H1 (cell line): Measurements from ENCODE around the gene CFAP97. TPM values are rescaled to one million over a fixed set of nuclear protein-coding genes. Genes with fewer than 3 reads are reported as not detected.
A peak's percentile ranks its signal among the peaks of the same experiment; 100 is the strongest.

Source experiments
- BCL11A ChIP-seq, 2 experiments: IDR thresholded peaks; one replicate each; pipeline ENCODE4 v1.6.1; 2011; ENCODE audit warnings: low read depth in 2 of 2, low read length in 2 of 2, mild to moderate bottlenecking in 2 of 2
- CREB1 ChIP-seq: IDR thresholded peaks from 2 replicates; pipeline ENCODE4 v1.6.1; 2012; ENCODE audit warnings: inconsistent platforms
- EP300 ChIP-seq, 2 experiments: IDR thresholded peaks; 1 replicate in 1 of 2; 2 replicates in 1 of 2; pipeline ENCODE4 v1.6.1; 2011 to 2012; ENCODE audit warnings: low read depth in 2 of 2, low read length in 2 of 2, mild to moderate bottlenecking in 2 of 2, borderline replicate concordance in 1 of 2, inconsistent platforms in 1 of 2, moderate library complexity in 1 of 2
- EZH2 ChIP-seq: fragments of 200-600 bp; sonication (generic); IDR thresholded peaks from 2 replicates; pipeline ENCODE4 v1.7.1; 2012; ENCODE audit warnings: low read depth, mild to moderate bottlenecking, moderate library complexity, low read length, inconsistent platforms; ENCODE audit not compliant: severe bottlenecking
- FOSL1 ChIP-seq: IDR thresholded peaks from 2 replicates; pipeline ENCODE4 v1.6.1; 2011; ENCODE audit warnings: mild to moderate bottlenecking, low read depth, low read length, moderate library complexity; ENCODE audit not compliant: insufficient read depth
- GTF2F1 ChIP-seq: IDR thresholded peaks from 2 replicates; pipeline ENCODE4 v1.6.1; 2012; ENCODE audit warnings: low read depth, low read length, improper control_type of control experiment, borderline replicate concordance
- HDAC2 ChIP-seq, 2 experiments: fragments of 300-600 bp in 1 of 2; sonication (generic) in 1 of 2; IDR thresholded peaks; 2 replicates each; pipeline ENCODE4 v1.6.1; 2011 to 2012; ENCODE audit warnings: low read depth in 2 of 2, low read length in 2 of 2, mild to moderate bottlenecking in 2 of 2, moderate library complexity in 2 of 2, borderline replicate concordance in 1 of 2, inconsistent platforms in 1 of 2
- MAFK ChIP-seq: IDR thresholded peaks from 2 replicates; pipeline ENCODE4 v1.6.1; 2012; ENCODE audit warnings: low read depth, mild to moderate bottlenecking, improper control_type of control experiment, low read length
- POLR2A ChIP-seq, 2 experiments: IDR thresholded peaks; 1 replicate in 1 of 2; 2 replicates in 1 of 2; pipeline ENCODE4 v1.6.1; 2011; ENCODE audit warnings: low read depth in 2 of 2, low read length in 2 of 2, mild to moderate bottlenecking in 2 of 2; ENCODE audit errors: control extremely low read depth in 1 of 2
- POU5F1 ChIP-seq: IDR thresholded peaks from 2 replicates; pipeline ENCODE4 v1.6.1; 2011; ENCODE audit warnings: low read depth, mild to moderate bottlenecking, low read length, moderate library complexity
- RFX5 ChIP-seq: IDR thresholded peaks from 2 replicates; pipeline ENCODE4 v1.6.1; 2011; ENCODE audit warnings: low read depth, low read length, improper control_type of control experiment, borderline replicate concordance
- RNF2 ChIP-seq: fragments of 200-900, 300-1000 bp; sonication (generic); IDR thresholded peaks from 2 replicates; pipeline ENCODE4 v1.7.1; 2016; ENCODE audit warnings: borderline replicate concordance, low read depth, mild to moderate bottlenecking, antibody characterized with exemption, low read length; ENCODE audit not compliant: poor library complexity, severe bottlenecking; ENCODE audit errors: missing control alignments
- SIN3A ChIP-seq, 2 experiments: IDR thresholded peaks in 1 of 2; conservative IDR thresholded peaks in 1 of 2; 2 replicates each; pipeline ENCODE4 v1.6.1; 2011 to 2012; ENCODE audit warnings: low read length in 2 of 2, improper control_type of control experiment in 1 of 2, low read depth in 1 of 2, mild to moderate bottlenecking in 1 of 2
- SIRT6 ChIP-seq: IDR thresholded peaks from one replicate; pipeline ENCODE4 v1.7.1; 2012; ENCODE audit warnings: low read length, inconsistent platforms
- SP1 ChIP-seq: IDR thresholded peaks from 2 replicates; pipeline ENCODE4 v1.6.1; 2011; ENCODE audit warnings: low read depth, low read length
- SP2 ChIP-seq: IDR thresholded peaks from 2 replicates; pipeline ENCODE4 v1.6.1; 2012; ENCODE audit warnings: mild to moderate bottlenecking, low read length, inconsistent platforms
- SP4 ChIP-seq: IDR thresholded peaks from 2 replicates; pipeline ENCODE4 v1.6.1; 2012; ENCODE audit warnings: low read length, inconsistent platforms
- SRF ChIP-seq: IDR thresholded peaks from 2 replicates; pipeline ENCODE4 v1.6.1; 2011; ENCODE audit warnings: mild to moderate bottlenecking, low read depth, low read length, moderate library complexity
- TBP ChIP-seq: IDR thresholded peaks from 2 replicates; pipeline ENCODE4 v1.6.1; 2011; ENCODE audit warnings: low read depth, low read length, improper control_type of control experiment
- YY1 ChIP-seq: IDR thresholded peaks from 2 replicates; pipeline ENCODE4 v1.6.1; 2011; ENCODE audit warnings: low read depth, mild to moderate bottlenecking, low read length
- polyA plus RNA-seq, 7 experiments: library from polyadenylated mRNA; depleted of rRNA in 3 of 7; stranded (reverse) in 5 of 7; unstranded in 2 of 7; fragments of >200 nt in 5 of 7; fragments of 200-250 nt in 2 of 7; gene quantifications; 1 replicate in 5 of 7; 2 replicates in 1 of 7; 4 replicates in 1 of 7; pipeline versions ENCODE4 v1.2.1 to v1.2.3, GENCODE V29; 2011 to 2013; ENCODE audit warnings: missing spikeins in 2 of 7, mixed read lengths in 2 of 7
- total RNA-seq: library from RNA; stranded (reverse); fragmentation: NEBNext Ultra II Directional; extraction: Animal tissue kit (Norgen Biotek cat#: 25700); gene quantifications from 2 replicates; pipeline ENCODE4 v1.2.1, GENCODE V29; 2021
- TF ChIP-seq, protein P1 (sequence below): IDR thresholded peaks from 2 replicates; pipeline ENCODE4 v1.6.1; 2012; ENCODE audit warnings: inconsistent platforms
- TF ChIP-seq, protein P2 (sequence below): IDR thresholded peaks from 2 replicates; pipeline ENCODE4 v1.6.1; 2011; ENCODE audit warnings: low read length, improper control_type of control experiment

The CFAP97 gene
- total and polyA plus RNA-seq, 2 of the 8 experiments (the other 6 are each of a cell fraction or from before 2014, with no cell fraction given), result 9.2 to 40.4 TPM

DNA sequence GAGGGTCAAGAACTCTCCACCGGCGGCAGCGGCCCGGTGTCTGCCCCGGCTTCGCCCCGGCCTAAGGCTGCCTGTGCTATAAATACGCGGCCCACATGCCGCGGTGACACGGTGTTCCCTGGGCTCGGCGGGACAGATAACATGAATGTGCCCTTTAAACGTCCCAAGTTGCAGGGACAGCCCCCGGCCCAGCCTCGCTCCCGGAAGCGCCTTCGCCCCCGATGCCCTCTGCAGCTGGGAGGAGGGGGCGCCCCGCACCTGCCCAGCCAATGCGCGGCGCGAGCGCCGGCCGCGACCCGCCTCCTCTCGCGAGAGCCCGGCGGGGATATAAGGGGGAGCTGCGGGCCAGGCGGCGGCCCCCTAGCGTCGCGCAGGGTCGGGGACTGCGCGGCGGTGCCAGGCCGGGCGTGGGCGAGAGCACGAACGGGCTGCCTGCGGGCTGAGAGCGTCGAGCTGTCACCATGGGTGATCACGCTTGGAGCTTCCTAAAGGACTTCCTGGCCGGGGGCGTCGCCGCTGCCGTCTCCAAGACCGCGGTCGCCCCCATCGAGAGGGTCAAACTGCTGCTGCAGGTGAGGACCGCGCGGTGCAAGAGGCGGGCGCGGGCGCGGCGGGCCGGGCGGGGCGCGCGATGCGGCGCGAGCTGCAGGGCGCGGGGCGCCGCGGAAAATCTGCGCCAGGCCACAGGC lies 60.7 kb downstream of the CFAP97 start, which contains the start of gene SLC25A4 (continued):
- TF ChIP-seq HDAC2 (IDR thresholded peaks at IDR 0.05; ENCODE audit: borderline replicate concordance in 1 of 2, low read depth in 2 of 2, low read length in 2 of 2) (peak; percentile 74 to 75; a peak in 3 of 4 replicates), SP1 (0 out of 2 replicates have a peak, but pooled peaks have one; percentile 25), RFX5 (no peak), POU5F1 (no peak), CREB1 (0 out of 2 replicates have a peak, but pooled peaks have one; percentile 15), SIRT6 (no peak), SP2 (no peak), POLR2A (IDR thresholded peaks at IDR 0.05; ENCODE audit: control extremely low read depth in 1 of 2, low read depth in 2 of 2, low read length in 2 of 2) (peak; percentile 93 to 98), EP300 (IDR thresholded peaks at IDR 0.05; ENCODE audit: borderline replicate concordance in 1 of 2, low read depth in 2 of 2, low read length in 2 of 2) (no peak), MAFK (no peak), FOSL1 (no peak), BCL11A (IDR thresholded peaks at IDR 0.05; ENCODE audit: low read depth in 2 of 2, low read length in 2 of 2) (no peak), EZH2 (no peak), SIN3A (conservative IDR thresholded peaks at IDR 0.05 in 1 of 2, IDR thresholded peaks at IDR 0.05 in 1 of 2; ENCODE audit: low read depth in 1 of 2, low read length in 2 of 2) (peak; percentile 34 to 48; a peak in 1 of 4 replicates), RNF2 (no peak), TBP (peak; percentile 96), SRF (no peak), SP4 (no peak), YY1 (no peak), GTF2F1 (peak; percentile 44; the same call in 1 of the 2 replicates)
- TF ChIP-seq, protein P1, sequence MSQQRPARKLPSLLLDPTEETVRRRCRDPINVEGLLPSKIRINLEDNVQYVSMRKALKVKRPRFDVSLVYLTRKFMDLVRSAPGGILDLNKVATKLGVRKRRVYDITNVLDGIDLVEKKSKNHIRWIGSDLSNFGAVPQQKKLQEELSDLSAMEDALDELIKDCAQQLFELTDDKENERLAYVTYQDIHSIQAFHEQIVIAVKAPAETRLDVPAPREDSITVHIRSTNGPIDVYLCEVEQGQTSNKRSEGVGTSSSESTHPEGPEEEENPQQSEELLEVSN, result peak; percentile 69
- TF ChIP-seq, protein P2, sequence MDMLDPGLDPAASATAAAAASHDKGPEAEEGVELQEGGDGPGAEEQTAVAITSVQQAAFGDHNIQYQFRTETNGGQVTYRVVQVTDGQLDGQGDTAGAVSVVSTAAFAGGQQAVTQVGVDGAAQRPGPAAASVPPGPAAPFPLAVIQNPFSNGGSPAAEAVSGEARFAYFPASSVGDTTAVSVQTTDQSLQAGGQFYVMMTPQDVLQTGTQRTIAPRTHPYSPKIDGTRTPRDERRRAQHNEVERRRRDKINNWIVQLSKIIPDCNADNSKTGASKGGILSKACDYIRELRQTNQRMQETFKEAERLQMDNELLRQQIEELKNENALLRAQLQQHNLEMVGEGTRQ, result no peak
